ENCODE data around the gene OR6K6.

The OR6K6 gene, protein sequence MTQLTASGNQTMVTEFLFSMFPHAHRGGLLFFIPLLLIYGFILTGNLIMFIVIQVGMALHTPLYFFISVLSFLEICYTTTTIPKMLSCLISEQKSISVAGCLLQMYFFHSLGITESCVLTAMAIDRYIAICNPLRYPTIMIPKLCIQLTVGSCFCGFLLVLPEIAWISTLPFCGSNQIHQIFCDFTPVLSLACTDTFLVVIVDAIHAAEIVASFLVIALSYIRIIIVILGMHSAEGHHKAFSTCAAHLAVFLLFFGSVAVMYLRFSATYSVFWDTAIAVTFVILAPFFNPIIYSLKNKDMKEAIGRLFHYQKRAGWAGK

GRCh38 chr1:158754420-158754819, at the start of gene OR6K6:
OR6K6 (plus strand) TSS chr1:158754720; CDS start chr1:158754888, 168 bp downstream.
- no peak for DNase-seq

DNA sequence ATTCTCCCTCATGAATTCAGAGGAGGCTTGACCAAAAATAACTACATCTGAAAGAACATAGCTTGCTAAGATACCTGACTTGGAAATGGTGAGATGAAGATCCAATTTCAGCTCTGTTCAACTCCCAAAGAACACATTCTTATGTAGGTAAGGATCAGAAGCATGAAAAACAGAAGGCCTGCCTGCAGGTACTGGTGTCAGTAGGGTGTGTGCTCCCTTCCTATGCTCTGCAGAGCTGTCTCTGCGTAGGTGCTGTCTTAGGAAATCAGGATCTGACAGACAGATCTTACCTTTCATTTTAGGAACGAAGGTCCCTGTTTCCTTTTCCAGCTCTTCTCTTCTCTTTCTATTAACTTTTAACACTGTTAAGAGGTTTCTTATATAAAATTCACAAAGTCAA, 48.4 kb upstream of the OR6K6 start:
- DNase-seq: no peak

DNA sequence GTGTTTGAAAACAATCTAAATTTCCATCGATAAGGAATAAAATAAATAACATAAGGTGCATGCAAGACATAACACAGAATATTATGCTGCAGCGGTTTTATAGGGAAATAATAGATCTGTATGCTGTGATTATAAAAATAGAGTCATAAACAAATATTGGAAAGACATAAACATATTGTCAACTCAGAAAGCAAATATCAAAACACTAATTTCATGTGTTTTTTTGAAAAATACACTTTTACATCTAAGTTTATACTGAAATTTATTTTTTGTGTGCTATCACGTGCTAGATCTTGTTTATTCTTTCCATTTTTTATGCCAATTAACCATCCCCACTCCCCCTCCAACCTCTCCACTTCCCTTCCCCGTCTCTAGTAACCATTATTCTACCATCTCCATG, 43.4 kb upstream of the OR6K6 start:
- no peak for DNase-seq

DNA sequence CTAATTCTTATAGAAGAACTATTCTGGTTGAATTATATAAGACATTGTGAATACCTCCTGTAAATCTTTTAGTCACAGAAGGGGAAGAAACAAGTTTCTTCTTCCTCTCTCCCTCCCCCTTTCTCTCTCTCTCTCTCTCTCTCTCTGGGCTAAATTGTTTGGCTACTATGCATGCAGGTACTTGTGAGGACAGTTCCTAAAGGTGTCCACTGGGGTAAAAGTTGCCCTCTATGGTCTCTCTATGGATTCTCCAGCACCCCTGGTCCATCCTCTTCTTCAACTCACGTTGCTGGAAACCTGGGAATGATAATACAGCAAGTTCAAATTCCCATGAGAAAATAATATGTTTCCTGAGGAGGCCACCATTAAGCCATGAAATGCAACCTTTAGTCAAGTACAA, 39.8 kb upstream of the OR6K6 start:
- DNase-seq: no peak

DNA sequence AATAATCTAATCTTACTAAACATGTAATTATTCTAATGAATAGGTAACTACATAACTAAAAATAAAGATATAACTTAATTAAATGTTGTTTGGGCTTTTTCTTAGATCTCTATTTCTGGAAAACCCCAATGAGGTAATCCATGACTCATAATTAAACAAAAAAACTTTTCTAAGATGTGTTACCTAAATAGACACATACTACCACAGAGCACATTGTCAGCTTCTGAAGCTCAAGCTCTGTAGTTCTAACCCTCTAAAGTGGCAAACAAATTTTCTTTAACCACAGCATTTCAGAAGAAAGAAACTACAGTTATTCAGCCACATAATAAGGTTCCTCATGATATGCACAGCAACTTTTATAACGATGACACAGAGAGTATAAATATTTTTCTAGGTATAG, 38.2 kb upstream of the OR6K6 start:
- no peak for DNase-seq

DNA sequence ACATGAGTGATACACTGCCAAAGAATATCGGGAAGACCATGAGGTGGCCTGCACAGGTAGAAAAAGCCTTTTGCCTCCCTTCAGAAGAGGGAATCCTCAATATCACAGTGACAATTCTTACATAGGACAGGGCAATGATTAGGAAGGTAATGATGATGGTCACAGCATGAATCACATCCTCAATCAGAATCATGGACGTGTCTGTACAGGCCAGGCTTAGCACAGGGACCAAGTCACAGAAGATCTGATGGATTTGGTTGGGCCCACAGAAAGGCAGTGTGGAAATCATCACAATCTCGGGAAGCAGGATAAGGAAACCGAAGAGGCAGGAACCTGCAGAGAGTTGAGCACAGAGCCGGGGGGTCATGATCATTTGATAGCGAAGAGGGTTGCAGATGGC, 37.2 kb upstream of the OR6K6 start:
- no peak for DNase-seq

DNA sequence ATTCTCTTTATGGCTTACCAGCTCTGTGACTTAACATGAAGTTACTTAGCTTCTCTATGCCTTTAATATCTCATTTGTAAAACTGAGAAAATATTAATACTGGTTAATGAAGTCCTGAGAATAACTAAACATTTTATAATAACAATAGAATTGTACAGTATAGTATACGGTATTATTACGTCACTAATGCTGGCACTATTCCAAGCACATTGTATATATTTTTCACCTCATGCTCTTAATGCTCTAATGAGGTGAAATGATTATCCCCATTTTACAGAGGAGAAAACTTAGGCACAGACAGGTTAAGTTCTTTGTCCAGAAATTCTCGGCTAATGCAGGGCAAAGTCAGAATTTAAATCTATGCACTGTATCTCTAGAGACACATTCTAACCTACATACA, 34.9 kb upstream of the OR6K6 start:
- DNase-seq: no peak

DNA sequence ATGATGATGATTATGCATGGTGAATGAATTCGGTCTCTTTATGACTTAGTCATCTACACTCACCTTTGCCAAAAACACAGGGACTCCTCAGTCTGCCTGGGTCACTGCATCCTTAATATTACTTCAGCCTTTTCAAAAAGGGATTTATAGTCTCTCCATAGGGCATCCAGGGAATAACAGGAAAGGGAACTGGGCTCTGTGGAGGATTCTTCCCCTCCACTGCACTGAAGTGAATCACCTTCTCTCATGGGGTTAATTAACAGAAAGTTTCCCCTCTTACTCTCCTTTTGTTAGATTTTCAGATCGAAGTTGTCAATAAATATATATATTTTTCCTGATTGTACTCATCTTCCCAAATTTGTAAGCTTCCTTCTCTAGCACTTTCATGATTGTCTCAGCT, 33.9 kb upstream of the OR6K6 start, which contains the start of gene OR6K3:
Gene OR6K3 (minus strand): TSS at position 101 of the 400 bp plus-strand sequence. CDS start 2,605 bp downstream, outside the sequence.
- no peak for DNase-seq

- no peak for DNase-seq
Measured at GRCh38 chr1:158724442-158724841, 30.1 kb upstream of the OR6K6 start.

DNA sequence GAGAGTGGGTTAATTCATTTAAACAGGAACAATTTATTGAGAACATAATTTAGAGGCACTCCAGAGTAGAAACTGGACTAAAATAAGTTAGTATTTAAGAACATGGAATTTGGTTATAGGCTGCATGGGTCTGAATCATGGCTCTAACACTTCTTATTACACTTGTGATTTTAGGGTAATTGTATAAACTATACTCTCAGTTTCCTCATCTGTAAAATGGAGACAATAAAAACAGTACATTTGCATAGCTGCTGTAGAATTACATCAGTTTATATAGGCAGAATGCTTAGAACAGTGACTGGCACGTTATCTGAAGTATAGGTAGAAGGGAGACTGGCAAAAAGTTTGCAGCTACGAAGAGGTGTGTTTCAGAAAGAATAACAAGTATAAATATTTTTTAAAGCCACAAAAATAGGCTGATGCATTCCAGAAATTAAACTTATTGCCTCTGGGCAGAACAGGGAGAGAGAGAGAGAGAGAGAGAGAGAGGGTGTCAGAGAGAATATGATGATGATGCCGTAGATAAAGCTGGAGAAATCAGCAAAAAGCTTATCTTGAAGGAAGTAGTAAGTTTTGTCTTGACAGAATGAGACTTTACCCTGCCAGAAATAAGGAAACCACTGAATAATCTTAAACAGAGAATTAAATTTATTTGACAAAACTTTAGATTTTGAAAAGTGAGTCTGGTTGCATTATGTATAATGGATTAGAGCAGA, 25.9 kb upstream of the OR6K6 start:
- no peak for DNase-seq

GRCh38 chr1:158730453-158730852, 24.1 kb upstream of the OR6K6 start:
- no peak for DNase-seq

GRCh38 chr1:158731707-158732106, 22.8 kb upstream of the OR6K6 start:
- DNase-seq: no peak

DNA sequence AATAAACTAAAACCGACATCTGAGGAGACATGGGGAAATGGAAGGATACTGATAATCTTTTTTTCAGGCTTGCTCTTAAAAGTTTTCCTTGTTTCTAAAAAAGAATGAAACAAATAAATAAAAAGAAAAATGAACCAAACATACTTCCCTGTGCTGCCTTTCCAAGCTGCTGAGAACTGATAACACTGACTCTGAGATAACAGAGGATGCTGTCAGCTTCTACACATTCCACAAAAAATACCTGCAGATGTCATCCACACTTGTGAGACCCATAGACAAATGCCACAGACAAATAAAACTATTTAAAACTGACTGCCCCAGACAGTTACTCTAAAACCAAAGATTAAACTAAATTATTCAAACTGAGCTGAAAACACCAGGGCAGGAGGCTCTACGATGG, 22.0 kb upstream of the OR6K6 start:
- no peak for DNase-seq

GRCh38 chr1:158735848-158736247, 18.7 kb upstream of the OR6K6 start:
- no peak for DNase-seq

DNA sequence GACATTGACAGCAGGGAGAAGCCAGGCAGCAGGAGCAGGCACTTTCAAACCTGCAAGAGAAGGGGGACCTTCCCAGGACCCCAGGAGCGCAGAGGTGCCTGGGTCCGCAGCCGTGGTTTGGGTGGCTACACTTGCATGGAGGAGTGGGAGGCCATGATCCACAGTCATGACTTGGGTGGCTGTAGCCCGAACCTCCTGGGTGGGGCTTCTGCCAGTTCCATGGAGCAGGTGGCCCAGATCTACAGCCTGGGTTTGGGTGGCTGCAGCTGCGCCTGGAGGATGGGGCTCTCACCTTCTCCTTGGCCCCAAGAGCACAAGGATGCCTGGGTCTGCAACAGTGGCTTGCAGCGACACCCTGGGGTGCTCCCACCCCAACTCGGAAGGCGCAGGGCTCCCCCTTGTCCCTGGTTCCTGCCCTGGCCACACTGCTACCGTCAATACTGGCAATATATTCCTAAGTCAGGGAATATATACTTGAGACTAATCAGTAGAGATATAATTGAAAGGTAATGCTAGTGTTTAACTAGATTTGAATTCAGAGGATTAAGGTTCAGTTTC, 2.3 kb upstream of the OR6K6 start:
- DNase-seq: no peak

GRCh38 chr1:158771950-158772866, 17.7 kb downstream of the OR6K6 start, which contains the start of gene OR6N1:
OR6N1 (minus strand) TSS chr1:158772195; CDS start chr1:158766682, 5,513 bp downstream.
- DNase-seq: no peak

DNA sequence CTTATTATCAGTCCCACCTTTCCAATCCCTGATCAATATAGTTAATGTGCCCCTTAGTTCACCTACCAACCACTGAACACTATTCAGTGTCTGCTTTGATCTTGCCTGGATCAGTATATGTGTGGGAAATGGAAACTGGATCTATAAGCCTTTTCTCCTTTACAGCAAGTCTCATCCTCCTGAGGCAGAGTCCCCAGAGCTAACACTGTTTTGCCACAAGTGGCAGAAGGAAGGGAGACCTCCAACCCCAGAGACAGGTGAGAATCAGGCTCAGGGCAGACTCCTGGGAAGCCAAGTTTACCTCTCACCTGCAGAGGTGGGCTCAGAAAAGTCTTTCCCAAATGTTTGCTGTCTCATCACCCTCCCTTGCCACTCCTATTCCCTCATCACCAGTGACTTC, 26.6 kb downstream of the OR6K6 start, which contains the start of gene OR6N2:
Gene OR6N2 (minus strand): TSS at position 101 of the 400 bp plus-strand sequence. CDS start 3,569 bp downstream, outside the sequence.
- DNase-seq: no peak

- no peak for DNase-seq
Measured at GRCh38 chr1:158793604-158794003, 39.1 kb downstream of the OR6K6 start.

DNA sequence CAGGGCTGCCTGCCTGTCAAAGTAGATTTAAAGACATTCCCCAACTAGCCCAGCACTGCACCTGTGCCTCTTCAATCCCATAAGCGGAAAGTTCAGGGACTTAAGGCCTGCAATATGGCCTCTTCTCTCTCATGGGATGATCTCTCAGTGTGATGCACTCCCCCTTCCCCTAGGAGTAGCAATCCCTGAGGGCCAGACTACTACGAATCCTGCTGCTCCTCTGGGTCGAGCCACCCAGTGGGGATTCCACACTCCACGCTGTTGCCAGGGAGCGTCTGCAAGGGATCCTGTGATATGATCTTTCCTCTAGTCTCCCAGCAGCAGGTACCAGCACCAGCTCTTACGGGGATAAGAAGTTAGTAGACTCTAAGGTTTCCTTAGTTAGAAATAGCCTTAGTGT, 39.7 kb downstream of the OR6K6 start:
- DNase-seq: no peak

DNA sequence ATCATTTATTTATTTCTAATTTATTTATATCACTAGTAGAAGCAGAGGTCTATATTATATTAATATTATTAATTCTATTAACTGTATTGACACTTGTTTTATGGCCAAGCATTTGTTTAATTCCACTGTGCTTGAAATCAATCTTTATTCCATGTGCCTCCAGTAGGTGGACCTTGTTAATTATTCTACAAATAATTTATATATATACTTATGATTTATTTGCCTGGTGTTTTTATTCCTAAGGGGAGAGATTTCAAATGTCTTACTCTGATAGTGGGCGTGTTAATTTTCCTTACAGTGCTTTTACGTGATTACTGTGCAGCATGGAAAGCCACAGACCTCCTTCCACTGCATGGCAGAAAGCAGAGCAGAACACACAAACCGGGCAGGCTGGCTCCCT, 44.0 kb downstream of the OR6K6 start:
- DNase-seq: no peak

- DNase-seq: no peak
Measured at GRCh38 chr1:158799689-158800088, 45.2 kb downstream of the OR6K6 start.

- DNase-seq: no peak
Measured at GRCh38 chr1:158800526-158800925, 46.0 kb downstream of the OR6K6 start.

DNA sequence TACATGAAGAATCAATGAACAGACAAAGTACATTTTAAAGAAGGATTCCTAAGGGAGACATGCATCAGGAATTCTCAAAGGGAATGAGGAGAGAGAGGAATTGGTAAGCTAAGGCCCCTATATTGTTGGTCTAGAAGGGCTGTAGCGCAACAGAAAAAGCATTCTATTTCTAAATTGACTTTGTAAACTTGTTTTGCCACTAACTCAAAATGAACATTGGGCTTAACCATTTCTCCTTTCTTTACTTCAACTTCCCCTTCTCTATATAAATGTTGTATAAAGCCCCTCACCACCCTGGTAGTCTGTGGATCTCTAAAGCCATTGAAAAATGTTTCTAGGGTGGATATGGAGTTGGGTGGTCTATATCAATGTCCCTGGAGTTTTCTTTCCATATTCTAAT, 46.9 kb downstream of the OR6K6 start:
- no peak for DNase-seq

Measured in CD4-positive, alpha-beta T cell treated with Interferon gamma for 1 hour (primary cell).